Mesothelial cell of epicardium (in vitro differentiated cells): ENCODE results near the gene SCUBE2. TPM values are rescaled to one million over a fixed set of nuclear protein-coding genes. Genes with fewer than 3 reads are reported as not detected.

Experiments
- DNase-seq, 2 experiments: peaks; one replicate each; pipeline ENCODE4 v3.0.0; 2021; ENCODE audit warnings: low spot score in 2 of 2; ENCODE audit not compliant: unreplicated experiment in 2 of 2
- H3K27ac Mint-ChIP-seq: 2 replicates; pipeline ENCODE4 v1.8.0; 2021; ENCODE audit warnings: mixed read lengths
- H3K27me3 Mint-ChIP-seq: 2 replicates; pipeline ENCODE4 v1.8.0; 2021; ENCODE audit warnings: low read depth, mixed read lengths
- H3K36me3 Mint-ChIP-seq: 2 replicates; pipeline ENCODE4 v1.8.0; 2021; ENCODE audit warnings: mixed read lengths
- H3K4me1 Mint-ChIP-seq: 2 replicates; pipeline ENCODE4 v1.8.0; 2021; ENCODE audit warnings: mixed read lengths
- H3K4me3 Mint-ChIP-seq: 2 replicates; pipeline ENCODE4 v1.8.0; 2021; ENCODE audit warnings: mild to moderate bottlenecking, moderate library complexity, mixed read lengths
- H3K9me3 Mint-ChIP-seq: 2 replicates; pipeline ENCODE4 v1.8.0; 2021; ENCODE audit warnings: mixed read lengths
- CTCF ChIP-seq: fragments of 200-600 bp; sonication (generic); IDR thresholded peaks from one replicate; pipeline ENCODE4 v1.5.0; 2021; ENCODE audit warnings: antibody characterized with exemption; ENCODE audit not compliant: unreplicated experiment
- total RNA-seq: library from RNA; stranded (reverse); gene quantifications from 3 replicates; pipeline ENCODE4 v1.2.1, GENCODE V29; 2021

The SCUBE2 gene
- total RNA-seq, result 1.1 to 1.7 TPM (median 1.5 TPM) in 3 replicates

- Mint-ChIP-seq H3K36me3 (peaks cover 2% of the 10 kb centered on the region), H3K4me1 (peaks cover 1% of the 10 kb centered on the region), H3K27me3 (peaks cover 70% of the 10 kb centered on the region), H3K9me3 (no peaks in the 10 kb centered on the region), H3K4me3 (peak within 1 kb of the TSS; percentile 67), H3K27ac (no peak within 1 kb of the TSS)
- DNase-seq, result no peak
- no peak for TF ChIP-seq CTCF
Measured at GRCh38 chr11:9091044-9091922, at the start of gene SCUBE2. Gene SCUBE2, minus strand, starts transcription at chr11:9091599. Its CDS starts 71 bp downstream, at chr11:9091528.

- TF ChIP-seq CTCF, result no peak
- Mint-ChIP-seq H3K4me1 (peaks cover 7% of the 10 kb centered on the region), H3K36me3 (peaks cover 39% of the 10 kb centered on the region), H3K27me3 (no peaks in the 10 kb centered on the region), H3K9me3 (no peaks in the 10 kb centered on the region), H3K27ac (no peak overlapping the region), H3K4me3 (no peak overlapping the region)
- DNase-seq, result no peak
Measured at GRCh38 chr11:9141186-9141585, 49.8 kb upstream of the SCUBE2 start.

GRCh38 chr11:9139628-9140357, 48.4 kb upstream of the SCUBE2 start:
- no peak overlapping the region for H3K4me3 Mint-ChIP-seq
- no peak for DNase-seq
- H3K36me3 Mint-ChIP-seq, result peaks cover 36% of the 10 kb centered on the region
- no peaks in the 10 kb centered on the region for H3K9me3 Mint-ChIP-seq
- H3K4me1 Mint-ChIP-seq, result peaks cover 2% of the 10 kb centered on the region
- no peak for TF ChIP-seq CTCF
- H3K27ac Mint-ChIP-seq, result no peak overlapping the region
- no peaks in the 10 kb centered on the region for H3K27me3 Mint-ChIP-seq

- Mint-ChIP-seq H3K27ac (no peak overlapping the region), H3K27me3 (no peaks in the 10 kb centered on the region), H3K9me3 (no peaks in the 10 kb centered on the region)
Measured at GRCh38 chr11:9138612-9139579, 47.5 kb upstream of the SCUBE2 start.

More at GRCh38 chr11:9138612-9139579, 47.5 kb upstream of the SCUBE2 start:
- Mint-ChIP-seq H3K36me3 (peaks cover 39% of the 10 kb centered on the region), H3K4me1 (peaks cover 2% of the 10 kb centered on the region), H3K4me3 (no peak overlapping the region)
- DNase-seq, result no peak
- TF ChIP-seq CTCF, result no peak
